Right lobe of liver (tissue), 4 donors: Measurements from ENCODE around the gene PAX5.

Experiments
- POLR2A ChIP-seq: fragments of 450-650 bp; IDR thresholded peaks from one replicate; pipeline ENCODE4 v1.6.1; 2017; ENCODE audit warnings: antibody characterized with exemption, mild to moderate bottlenecking
- TF ChIP-seq, protein P1 (sequence below), 4 donors: fragments of 200-600 bp in 3 of 4; fragments of 450-650 bp in 1 of 4; IDR thresholded peaks; one replicate each; pipeline versions ENCODE4 v1.5.1 to v1.8.0; 2016 to 2022; ENCODE audit warnings: antibody characterized with exemption in 4 of 4, mild to moderate bottlenecking in 2 of 4
- donor health status: DM: no; HTN: no; CAD: no.
- donor health status: DM: no; HTN: no; CAD: no.
- donor health status: DM: no; HTN: yes; CAD: no.

DNA sequence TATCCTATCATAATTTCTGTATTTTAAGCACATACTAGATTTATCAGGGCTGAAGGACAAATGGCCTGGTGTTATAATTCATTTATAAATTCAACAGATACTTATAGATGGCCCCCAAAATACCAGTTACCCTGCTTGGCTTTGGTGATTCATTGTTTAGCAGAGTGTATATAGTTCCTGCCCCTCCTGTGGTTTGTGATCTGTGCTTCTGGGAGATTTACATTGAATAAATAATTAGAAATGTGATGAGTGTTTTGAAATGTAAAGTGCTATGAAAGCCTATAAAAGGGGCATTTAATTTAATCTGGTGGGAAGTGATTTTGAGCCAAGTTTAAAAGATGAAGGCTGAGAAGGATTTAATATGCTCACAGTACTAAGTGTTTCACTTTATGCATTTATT, 49.6 kb upstream of the PAX5 start:
- TF ChIP-seq, protein P1, sequence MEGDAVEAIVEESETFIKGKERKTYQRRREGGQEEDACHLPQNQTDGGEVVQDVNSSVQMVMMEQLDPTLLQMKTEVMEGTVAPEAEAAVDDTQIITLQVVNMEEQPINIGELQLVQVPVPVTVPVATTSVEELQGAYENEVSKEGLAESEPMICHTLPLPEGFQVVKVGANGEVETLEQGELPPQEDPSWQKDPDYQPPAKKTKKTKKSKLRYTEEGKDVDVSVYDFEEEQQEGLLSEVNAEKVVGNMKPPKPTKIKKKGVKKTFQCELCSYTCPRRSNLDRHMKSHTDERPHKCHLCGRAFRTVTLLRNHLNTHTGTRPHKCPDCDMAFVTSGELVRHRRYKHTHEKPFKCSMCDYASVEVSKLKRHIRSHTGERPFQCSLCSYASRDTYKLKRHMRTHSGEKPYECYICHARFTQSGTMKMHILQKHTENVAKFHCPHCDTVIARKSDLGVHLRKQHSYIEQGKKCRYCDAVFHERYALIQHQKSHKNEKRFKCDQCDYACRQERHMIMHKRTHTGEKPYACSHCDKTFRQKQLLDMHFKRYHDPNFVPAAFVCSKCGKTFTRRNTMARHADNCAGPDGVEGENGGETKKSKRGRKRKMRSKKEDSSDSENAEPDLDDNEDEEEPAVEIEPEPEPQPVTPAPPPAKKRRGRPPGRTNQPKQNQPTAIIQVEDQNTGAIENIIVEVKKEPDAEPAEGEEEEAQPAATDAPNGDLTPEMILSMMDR (IDR thresholded peaks at IDR 0.05): no peak
- TF ChIP-seq POLR2A: no peak
